GM12864 (cell line): ENCODE results near the gene JMJD1C.
"Not testable (repeated sequence)": the region's sequence is repeated elsewhere in the genome, so short reads cannot be mapped to it uniquely, and the experiment has no call there.

Experiments
- DNase-seq: peaks from one replicate; pipeline ENCODE4 v3.0.0-alpha.2; 2011; ENCODE audit warnings: low read depth
- H3K4me3 ChIP-seq: 2 replicates; pipeline ENCODE4 v1.5.1; 2011; ENCODE audit warnings: mild to moderate bottlenecking, low read depth, low read length, control low read depth
- CTCF ChIP-seq: IDR thresholded peaks from 2 replicates; pipeline ENCODE4 v1.5.1; 2011; ENCODE audit warnings: low read depth, mild to moderate bottlenecking, moderate library complexity, low read length, control low read depth, inconsistent platforms; ENCODE audit errors: missing control alignments

JMJD1C gene

GRCh38 chr10:63493004-63493403 is 27.2 kb upstream of the JMJD1C start:
- H3K4me3 ChIP-seq: no peak overlapping the region
- no peak for TF ChIP-seq CTCF
- DNase-seq: no peak

- DNase-seq, H3K4me3 ChIP-seq: not testable (repeated sequence)
Observed at GRCh38 chr10:63492317-63492690, 26.5 kb upstream of the JMJD1C start.

GRCh38 chr10:63491588-63492316 is 26.0 kb upstream of the JMJD1C start:
- no peak overlapping the region for H3K4me3 ChIP-seq
- no peak for DNase-seq
- no peak for TF ChIP-seq CTCF

- TF ChIP-seq CTCF: no peak
- H3K4me3 ChIP-seq: no peak overlapping the region
- no peak for DNase-seq
Observed at GRCh38 chr10:63489838-63490237, 24.1 kb upstream of the JMJD1C start.

GRCh38 chr10:63487990-63488389 is 22.2 kb upstream of the JMJD1C start:
- no peak for DNase-seq
- no peak for TF ChIP-seq CTCF

GRCh38 chr10:63483983-63484382 is 18.2 kb upstream of the JMJD1C start:
- no peak overlapping the region for H3K4me3 ChIP-seq
- DNase-seq: no peak
- no peak for TF ChIP-seq CTCF

More at GRCh38 chr10:63487990-63488389, 22.2 kb upstream of the JMJD1C start:
- no peak overlapping the region for H3K4me3 ChIP-seq

- TF ChIP-seq CTCF: no peak
- no peak for DNase-seq
- H3K4me3 ChIP-seq: no peak overlapping the region
Observed at GRCh38 chr10:63481815-63482421, 16.1 kb upstream of the JMJD1C start.
